Subcutaneous abdominal adipose tissue (tissue), 5 donors: Measurements from ENCODE around the gene HAUS1.
"Not testable (repeated sequence)": the region's sequence is repeated elsewhere in the genome, so short reads cannot be mapped to it uniquely, and the experiment has no call there.

Experiments
- H3K27ac ChIP-seq: one replicate; pipeline ENCODE4 v1.7.0; 2013; ENCODE audit warnings: low read depth, mild to moderate bottlenecking, inconsistent platforms, low read length, moderate library complexity
- H3K27me3 ChIP-seq, 5 donors: one replicate each; pipeline ENCODE4 v1.7.0; 2013; ENCODE audit warnings: low read length in 5 of 5, inconsistent platforms in 1 of 5; ENCODE audit not compliant: control insufficient read depth in 5 of 5, insufficient read depth in 4 of 5
- H3K36me3 ChIP-seq, 5 donors: one replicate each; pipeline ENCODE4 v1.7.0; 2013; ENCODE audit warnings: low read length in 5 of 5; ENCODE audit not compliant: control insufficient read depth in 5 of 5, insufficient read depth in 5 of 5
- H3K4me1 ChIP-seq, 5 donors: one replicate each; pipeline ENCODE4 v1.7.0; 2013; ENCODE audit warnings: low read length in 5 of 5, mild to moderate bottlenecking in 3 of 5, moderate library complexity in 1 of 5; ENCODE audit not compliant: control insufficient read depth in 5 of 5, insufficient read depth in 5 of 5
- H3K4me3 ChIP-seq, 5 donors: one replicate each; pipeline ENCODE4 v1.7.0; 2013; ENCODE audit warnings: low read length in 5 of 5, low read depth in 1 of 5
- H3K9ac ChIP-seq, 5 donors: one replicate each; pipeline ENCODE4 v1.7.0; 2013; ENCODE audit warnings: low read length in 5 of 5, mild to moderate bottlenecking in 4 of 5, moderate library complexity in 3 of 5
- H3K9me3 ChIP-seq, 5 donors: one replicate each; pipeline ENCODE4 v1.7.0; 2013; ENCODE audit warnings: low read length in 5 of 5; ENCODE audit not compliant: control insufficient read depth in 5 of 5
- donor health status: healthy.
- donor health status: healthy.
- donor health status: healthy.
- donor health status: healthy.
- donor health status: healthy.

HAUS1 gene

DNA sequence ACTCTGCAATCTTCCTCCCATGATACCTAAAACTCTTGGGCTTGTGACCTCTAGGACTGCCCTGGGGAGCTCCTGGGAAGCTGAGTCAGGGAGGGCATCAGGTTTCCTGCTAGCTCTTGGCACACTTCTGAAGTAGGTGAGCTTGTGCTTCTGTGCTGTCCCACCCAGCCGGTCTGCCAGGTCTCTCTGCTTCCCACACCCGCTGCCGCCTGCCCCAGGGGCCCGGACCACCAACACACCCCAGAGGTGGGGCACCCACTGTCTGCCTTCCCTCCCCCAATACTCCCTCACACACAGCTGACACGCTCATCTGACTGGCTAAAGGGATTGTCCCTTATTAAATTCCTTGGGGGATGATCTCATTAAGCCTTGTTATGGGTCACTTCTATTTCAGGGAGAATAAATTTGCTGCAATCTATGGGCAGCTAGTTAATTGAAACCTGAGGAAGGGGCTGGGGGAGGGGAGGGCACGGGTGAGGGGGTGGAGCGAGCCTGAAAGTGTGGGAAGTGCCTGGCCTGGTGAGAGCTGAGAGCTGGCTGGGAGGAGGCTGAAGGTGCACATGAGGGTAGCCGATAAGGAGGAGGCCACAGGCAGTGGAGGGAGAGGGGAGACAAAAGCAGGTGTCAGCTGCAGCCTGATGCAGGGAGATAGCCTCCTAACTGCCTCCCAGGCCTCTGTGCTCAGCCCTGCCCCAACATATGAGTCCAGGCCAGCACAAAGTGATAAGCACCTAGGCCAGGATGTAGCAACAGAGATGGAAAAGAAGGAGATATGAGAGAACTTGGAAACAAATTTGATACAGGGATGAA lies 48.8 kb downstream of the HAUS1 start:
- Histone ChIP-seq H3K9ac (no peak overlapping the region), H3K27me3 (no peaks in the 10 kb centered on the region), H3K27ac (no peak overlapping the region), H3K9me3 (no peaks in the 10 kb centered on the region), H3K4me3 (no peak overlapping the region), H3K36me3 (no peaks in the 10 kb centered on the region), H3K4me1 (peaks cover 0 to 31% (median 17%) of the 10 kb centered on the region in 5 donors)

- H3K36me3 ChIP-seq: no peaks in the 10 kb centered on the region
- H3K4me1 ChIP-seq: peaks cover 0 to 13% (median 9%) of the 10 kb centered on the region in 5 donors
- H3K27ac ChIP-seq: no peak overlapping the region
- H3K4me3 ChIP-seq: no peak overlapping the region
- no peaks in the 10 kb centered on the region for H3K27me3 ChIP-seq
- no peak overlapping the region for H3K9ac ChIP-seq
- H3K9me3 ChIP-seq: no peaks in the 10 kb centered on the region
Measured at GRCh38 chr18:46155641-46156051, 51.5 kb downstream of the HAUS1 start.

DNA sequence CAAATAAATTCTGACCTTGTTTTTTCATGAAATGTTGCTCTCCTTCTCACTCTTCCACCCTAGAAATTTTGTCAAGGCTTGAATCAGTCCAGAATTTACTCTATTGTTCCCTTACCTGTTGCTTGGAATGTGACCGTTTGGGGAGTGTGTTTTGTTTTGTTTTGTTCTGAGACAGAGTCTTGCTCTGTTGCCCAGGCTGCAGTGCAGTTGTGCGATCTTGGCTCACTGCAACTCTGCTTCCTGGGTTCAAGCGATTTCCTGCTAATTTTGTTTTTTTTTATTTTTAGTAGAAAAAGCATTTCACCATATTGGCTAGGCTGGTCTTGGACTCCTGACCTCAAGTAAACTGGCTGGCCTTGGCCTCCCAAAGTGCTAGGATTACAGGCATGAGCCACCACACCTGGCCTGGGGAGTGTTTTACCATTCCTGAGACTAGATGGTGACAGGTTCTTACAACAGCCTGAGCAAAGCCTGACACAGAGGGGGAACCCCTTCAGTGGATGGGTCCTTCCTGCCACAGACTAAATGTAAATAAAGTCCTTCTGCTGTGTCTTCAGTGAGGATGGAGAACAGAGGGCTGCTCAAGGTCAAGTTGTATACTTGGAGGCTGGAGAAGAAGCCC lies 52.0 kb downstream of the HAUS1 start:
- H3K4me3 ChIP-seq: no peak overlapping the region
- H3K4me1 ChIP-seq: peaks cover 0 to 13% (median 9%) of the 10 kb centered on the region in 5 donors
- no peaks in the 10 kb centered on the region for H3K27me3 ChIP-seq
- H3K9me3 ChIP-seq: no peaks in the 10 kb centered on the region
- H3K36me3 ChIP-seq: no peaks in the 10 kb centered on the region
- no peak overlapping the region for H3K9ac ChIP-seq
- no peak overlapping the region for H3K27ac ChIP-seq

GRCh38 chr18:46156843-46157242 lies 52.7 kb downstream of the HAUS1 start:
- Histone ChIP-seq H3K9me3 (no peaks in the 10 kb centered on the region), H3K4me3 (no peak overlapping the region), H3K4me1 (peaks cover 0 to 11% (median 9%) of the 10 kb centered on the region in 5 donors), H3K27me3 (no peaks in the 10 kb centered on the region), H3K27ac (no peak overlapping the region), H3K36me3 (no peaks in the 10 kb centered on the region), H3K9ac (no peak overlapping the region)

- Histone ChIP-seq H3K9me3 (no peaks in the 10 kb centered on the region), H3K36me3 (no peaks in the 10 kb centered on the region), H3K27ac (no peak overlapping the region), H3K4me3 (no peak overlapping the region), H3K9ac (no peak overlapping the region), H3K4me1 (no peaks in the 10 kb centered on the region), H3K27me3 (no peaks in the 10 kb centered on the region)
Measured at GRCh38 chr18:46158499-46158898, 54.3 kb downstream of the HAUS1 start.

- H3K4me3 ChIP-seq: no peak overlapping the region
- no peak overlapping the region for H3K27ac ChIP-seq
- no peaks in the 10 kb centered on the region for H3K4me1 ChIP-seq
- H3K9me3 ChIP-seq: no peaks in the 10 kb centered on the region
- peak overlapping the region in 1 of 5 donors; percentile 28 for H3K9ac ChIP-seq
- no peaks in the 10 kb centered on the region for H3K36me3 ChIP-seq
- H3K27me3 ChIP-seq: no peaks in the 10 kb centered on the region
Measured at GRCh38 chr18:46160050-46160798, 56.0 kb downstream of the HAUS1 start.

DNA sequence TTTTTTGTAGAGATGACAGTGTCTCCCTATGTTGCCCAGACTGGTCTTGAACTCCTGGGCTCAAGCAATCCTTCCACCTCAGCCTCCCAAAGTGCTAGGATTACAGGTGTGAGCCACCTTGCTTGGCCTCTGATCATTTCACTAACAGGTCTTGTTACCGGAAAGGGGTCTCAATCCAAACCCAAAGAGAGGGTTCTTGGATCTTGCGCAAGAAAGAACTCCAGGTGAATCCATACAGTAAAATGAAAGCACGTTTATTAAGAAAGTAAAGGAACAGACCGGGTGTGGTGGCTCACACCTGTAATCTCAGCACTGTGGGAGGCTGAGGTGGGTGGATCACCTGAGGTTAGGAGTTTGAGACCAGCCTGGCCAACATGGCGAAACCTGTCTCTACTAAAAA lies 56.7 kb downstream of the HAUS1 start:
- not testable (repeated sequence) for H3K4me1 ChIP-seq, H3K9me3 ChIP-seq, H3K27me3 ChIP-seq, H3K36me3 ChIP-seq, H3K4me3 ChIP-seq, H3K27ac ChIP-seq, H3K9ac ChIP-seq

DNA sequence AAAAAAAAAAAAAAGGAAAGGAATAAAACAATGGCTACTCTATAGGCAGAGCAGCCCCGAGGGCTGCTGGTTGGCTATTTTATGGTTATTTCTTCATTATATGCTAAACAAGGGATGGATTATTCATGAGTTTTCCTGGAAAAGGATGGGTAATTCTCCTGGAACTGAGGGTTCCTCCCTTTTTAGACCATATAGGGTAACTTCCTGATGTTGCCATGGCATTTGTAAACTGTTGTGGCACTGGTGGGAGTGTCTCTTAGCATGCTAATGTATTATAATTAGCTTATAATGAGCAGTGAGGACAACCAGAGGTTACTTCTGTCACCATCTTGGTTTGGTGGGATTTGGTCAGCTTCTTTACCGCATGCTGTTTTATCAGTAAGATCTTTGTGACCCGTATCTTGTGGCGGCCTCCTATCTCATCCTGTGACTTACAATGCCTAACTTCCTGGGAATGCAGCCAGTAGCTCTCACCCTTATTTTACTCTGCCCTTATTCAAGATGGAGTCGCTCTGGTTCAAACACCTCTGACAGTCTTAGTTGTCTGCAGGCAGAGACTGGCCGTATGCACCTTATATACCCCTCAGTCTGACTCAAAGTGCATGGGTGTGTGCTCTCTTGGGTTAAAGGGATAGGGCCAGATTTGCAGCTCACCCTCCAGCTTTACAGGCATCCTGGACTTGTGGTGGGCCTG lies 57.7 kb downstream of the HAUS1 start:
- Histone ChIP-seq H3K9me3 (no peaks in the 10 kb centered on the region), H3K9ac (no peak overlapping the region), H3K4me3 (no peak overlapping the region), H3K27ac (no peak overlapping the region), H3K27me3 (no peaks in the 10 kb centered on the region), H3K4me1 (no peaks in the 10 kb centered on the region), H3K36me3 (no peaks in the 10 kb centered on the region)

GRCh38 chr18:46163091-46163490 lies 58.9 kb downstream of the HAUS1 start:
- H3K9me3 ChIP-seq: no peaks in the 10 kb centered on the region
- H3K36me3 ChIP-seq: no peaks in the 10 kb centered on the region
- no peak overlapping the region for H3K9ac ChIP-seq
- H3K27ac ChIP-seq: no peak overlapping the region
- no peak overlapping the region for H3K4me3 ChIP-seq
- H3K4me1 ChIP-seq: peaks cover 0 to 5% (median 5%) of the 10 kb centered on the region in 5 donors
- H3K27me3 ChIP-seq: no peaks in the 10 kb centered on the region
